ENCODE measurements around the gene SGIP1. TPM values are rescaled to one million over a fixed set of nuclear protein-coding genes. Genes with fewer than 3 reads are reported as not detected.

Gene SGIP1
- total RNA-seq, 1 donor from 2014 or later, result 6.9 TPM

DNA sequence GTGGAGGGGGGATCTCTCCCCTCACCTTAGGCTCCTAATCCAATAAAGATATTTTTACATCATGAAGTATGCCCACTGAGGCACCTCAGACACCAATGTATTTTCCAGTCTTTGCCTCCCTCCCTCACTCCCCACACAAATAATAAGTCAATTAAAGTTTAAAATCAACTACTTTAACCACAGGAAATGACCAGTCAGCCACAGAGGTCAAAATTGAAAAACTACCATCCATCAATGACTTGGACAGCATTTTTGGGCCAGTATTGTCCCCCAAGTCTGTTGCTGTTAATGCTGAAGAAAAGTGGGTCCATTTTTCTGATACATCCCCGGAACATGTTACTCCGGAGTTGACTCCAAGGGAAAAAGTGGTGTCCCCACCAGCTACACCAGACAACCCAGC is 147.7 kb downstream of the SGIP1 start:
- no peak for DNase-seq (ENCODE audit: low read depth)

GRCh38 chr1:66682106-66682505 is 148.2 kb downstream of the SGIP1 start:
- H3K4me3 ChIP-seq (ENCODE audit: low read depth, low read length), result no peak overlapping the region
- no peak for DNase-seq (ENCODE audit: low read depth)
- TF ChIP-seq CTCF (conservative IDR thresholded peaks at IDR 0.05; ENCODE audit: low read depth, low read length), result no peak

More for the DNA sequence above, 147.7 kb downstream of the SGIP1 start:
- no peak for TF ChIP-seq CTCF (conservative IDR thresholded peaks at IDR 0.05; ENCODE audit: low read depth, low read length)
- H3K4me3 ChIP-seq (ENCODE audit: low read depth, low read length), result no peak overlapping the region

DNA sequence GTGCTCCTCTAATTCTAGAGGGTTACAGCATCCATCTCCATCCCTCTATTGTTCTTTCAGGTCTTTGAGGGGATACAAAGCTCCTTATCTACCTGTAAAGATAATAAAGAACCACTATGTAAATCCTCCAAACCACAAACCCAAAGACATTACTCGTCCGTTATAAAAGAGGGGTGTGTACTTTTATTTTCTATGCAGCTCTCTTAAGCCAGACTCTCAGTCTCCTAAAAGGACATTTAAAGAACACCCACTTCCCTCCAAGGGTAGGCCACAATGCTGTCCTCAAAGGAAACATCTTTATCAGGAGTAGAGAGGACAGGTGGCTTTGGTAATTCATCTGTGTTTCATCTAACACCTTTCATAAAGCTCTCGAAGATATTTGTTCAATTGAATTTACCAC is 150.4 kb downstream of the SGIP1 start:
- DNase-seq (ENCODE audit: low read depth), result no peak
- no peak overlapping the region for H3K4me3 ChIP-seq (ENCODE audit: low read depth, low read length)
- TF ChIP-seq CTCF (conservative IDR thresholded peaks at IDR 0.05; ENCODE audit: low read depth, low read length), result no peak

- no peak for TF ChIP-seq CTCF (conservative IDR thresholded peaks at IDR 0.05; ENCODE audit: low read depth, low read length)
- no peak overlapping the region for H3K4me3 ChIP-seq (ENCODE audit: low read depth, low read length)
- DNase-seq (ENCODE audit: low read depth), result no peak
These were observed 151.3 kb downstream of the SGIP1 start for GRCh38 chr1:66685265-66685664.

DNA sequence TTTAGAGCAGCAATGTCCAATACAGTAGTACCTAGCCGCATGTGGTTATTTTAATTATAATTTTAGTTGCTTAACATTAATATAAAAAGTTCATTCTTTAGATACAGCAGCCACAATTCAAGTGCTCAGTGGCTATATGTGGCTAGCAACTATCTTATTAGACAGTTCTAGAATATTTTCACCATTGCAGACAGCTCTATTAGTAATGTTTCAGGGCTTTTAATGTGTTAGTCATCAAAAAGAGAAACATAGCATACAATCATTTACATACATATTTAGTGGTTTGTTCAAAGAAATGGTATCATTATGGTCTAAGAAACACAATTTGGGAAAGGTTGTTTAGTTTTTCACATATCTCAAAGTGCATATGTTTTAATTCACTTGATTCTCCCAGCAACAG is 151.7 kb downstream of the SGIP1 start:
- TF ChIP-seq CTCF (conservative IDR thresholded peaks at IDR 0.05; ENCODE audit: low read depth, low read length), result no peak
- DNase-seq (ENCODE audit: low read depth), result no peak
- H3K4me3 ChIP-seq (ENCODE audit: low read depth, low read length), result no peak overlapping the region

DNA sequence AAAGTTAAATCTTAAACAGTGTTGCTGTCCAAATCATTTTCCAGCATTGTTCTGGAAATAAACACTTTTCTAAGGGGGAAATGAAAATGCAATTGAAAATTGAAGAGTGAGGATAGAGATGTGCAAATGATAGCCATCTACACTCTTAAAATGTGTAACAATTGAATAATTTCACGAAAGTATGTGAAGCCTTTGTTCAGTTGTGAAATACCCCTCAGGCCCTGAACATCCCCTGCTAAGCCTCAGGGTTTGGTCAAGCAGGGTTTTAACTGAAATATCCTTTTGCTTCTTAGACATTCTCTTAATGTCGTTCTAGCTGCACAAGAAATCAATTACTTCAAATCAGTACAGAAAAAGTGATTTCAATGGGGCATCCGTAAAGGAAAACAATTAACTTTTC is 152.5 kb downstream of the SGIP1 start:
- H3K4me3 ChIP-seq (ENCODE audit: low read depth, low read length), result no peak overlapping the region
- DNase-seq (ENCODE audit: low read depth), result no peak
- TF ChIP-seq CTCF (conservative IDR thresholded peaks at IDR 0.05; ENCODE audit: low read depth, low read length), result no peak

DNA sequence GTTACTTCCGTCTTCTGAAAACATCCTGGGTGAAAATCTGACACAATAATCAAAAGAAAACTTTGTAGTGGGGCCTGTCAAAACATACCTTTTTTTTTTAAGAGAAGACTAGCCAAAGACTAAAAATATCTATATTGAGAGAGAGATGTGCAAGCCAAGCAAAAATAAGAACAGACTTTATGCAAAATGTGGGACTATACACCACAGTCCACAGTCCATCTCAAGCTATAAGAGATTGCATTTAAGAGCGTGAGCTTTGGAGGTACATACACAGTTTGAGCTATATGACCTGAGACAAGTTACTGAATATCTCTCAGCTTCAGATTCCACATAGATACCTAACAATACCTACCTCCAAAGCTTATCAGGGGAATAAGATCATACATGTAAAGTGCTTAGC is 153.4 kb downstream of the SGIP1 start:
- H3K4me3 ChIP-seq (ENCODE audit: low read depth, low read length), result no peak overlapping the region
- no peak for TF ChIP-seq CTCF (conservative IDR thresholded peaks at IDR 0.05; ENCODE audit: low read depth, low read length)
- DNase-seq (ENCODE audit: low read depth), result no peak
